HG02623 (cell line): ENCODE measurements around the gene DIP2B.
"Not testable (repeated sequence)": the region's sequence is repeated elsewhere in the genome, so short reads cannot be mapped to it uniquely, and the experiment has no call there.

Experiments used
- ATAC-seq: cut with Tn5 transposase; IDR thresholded peaks from one replicate; pipeline ENCODE4 v1.9.1; 2021; ENCODE audit warnings: moderate library complexity; ENCODE audit not compliant: unreplicated experiment

The DIP2B gene

GRCh38 chr12:50546441-50547318 is 41.9 kb downstream of the DIP2B start:
- ATAC-seq = no peak

GRCh38 chr12:50547742-50548141 is 43.0 kb downstream of the DIP2B start:
- ATAC-seq = no peak

- no peak for ATAC-seq
Observed at GRCh38 chr12:50549885-50550284, 45.1 kb downstream of the DIP2B start.

- no peak for ATAC-seq
Observed at GRCh38 chr12:50550530-50551223, 45.9 kb downstream of the DIP2B start.

DNA sequence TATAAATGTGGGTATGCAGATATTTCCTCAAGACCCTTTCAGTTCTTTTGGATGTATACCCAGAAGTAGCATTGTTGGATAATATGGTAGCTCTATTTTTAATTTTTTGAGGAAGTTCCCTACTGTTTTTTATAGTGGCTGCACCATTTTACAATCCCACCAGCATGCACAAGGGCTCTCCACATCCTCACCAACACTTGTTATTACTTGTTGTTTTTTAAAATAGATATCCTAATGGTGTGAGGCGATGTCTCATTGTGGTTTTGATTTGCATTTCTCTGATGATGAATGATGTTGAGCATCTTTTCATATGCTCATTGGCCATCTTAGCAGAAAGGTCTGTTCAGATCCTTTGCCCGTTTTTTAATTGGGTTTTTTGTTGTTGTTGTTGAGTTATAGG is 47.1 kb downstream of the DIP2B start:
- no peak for ATAC-seq

- no peak for ATAC-seq
Observed at GRCh38 chr12:50554651-50555050, 49.9 kb downstream of the DIP2B start.

- ATAC-seq = no peak
Observed at GRCh38 chr12:50555471-50555885, 50.7 kb downstream of the DIP2B start.

- no peak for ATAC-seq
Observed at GRCh38 chr12:50556273-50556672, 51.5 kb downstream of the DIP2B start.

DNA sequence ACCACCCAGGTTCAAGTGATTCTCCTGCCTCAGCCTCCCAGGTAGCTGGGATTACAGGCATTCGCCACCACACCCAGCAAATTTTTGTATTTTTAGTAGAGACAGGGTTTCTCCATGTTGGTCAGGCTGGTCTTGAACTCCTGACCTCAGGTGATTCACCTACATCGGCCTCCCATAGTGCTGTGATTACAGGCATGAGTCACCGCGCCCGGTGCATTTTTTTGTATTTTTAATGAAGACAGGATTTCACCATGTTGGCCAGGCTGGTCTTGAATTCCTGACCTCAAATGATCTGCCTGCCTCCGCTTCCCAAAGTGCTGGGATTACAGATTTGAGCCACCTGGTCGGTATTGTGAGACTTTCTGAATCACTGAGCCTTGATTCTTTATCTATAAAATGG is 52.0 kb downstream of the DIP2B start:
- ATAC-seq = not testable (repeated sequence)

DNA sequence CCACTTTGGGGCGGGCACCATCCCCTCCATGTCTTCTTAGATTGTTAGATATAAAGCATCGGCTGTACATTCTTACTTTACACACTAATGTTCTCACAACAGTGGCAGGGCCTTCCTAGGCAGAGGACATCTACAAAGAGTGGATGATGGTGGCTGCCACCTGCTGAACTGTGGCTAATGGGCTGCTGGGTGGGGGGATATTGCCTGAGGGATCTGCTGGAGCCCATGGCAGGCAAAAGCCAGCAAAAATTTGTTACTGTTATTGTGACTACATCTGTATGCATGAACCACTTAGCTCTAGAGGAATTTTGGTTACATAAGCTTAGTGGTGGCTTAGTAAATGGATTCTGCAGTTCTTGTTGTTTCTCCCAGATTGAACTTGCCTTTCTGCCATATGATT is 52.6 kb downstream of the DIP2B start:
- no peak for ATAC-seq

DNA sequence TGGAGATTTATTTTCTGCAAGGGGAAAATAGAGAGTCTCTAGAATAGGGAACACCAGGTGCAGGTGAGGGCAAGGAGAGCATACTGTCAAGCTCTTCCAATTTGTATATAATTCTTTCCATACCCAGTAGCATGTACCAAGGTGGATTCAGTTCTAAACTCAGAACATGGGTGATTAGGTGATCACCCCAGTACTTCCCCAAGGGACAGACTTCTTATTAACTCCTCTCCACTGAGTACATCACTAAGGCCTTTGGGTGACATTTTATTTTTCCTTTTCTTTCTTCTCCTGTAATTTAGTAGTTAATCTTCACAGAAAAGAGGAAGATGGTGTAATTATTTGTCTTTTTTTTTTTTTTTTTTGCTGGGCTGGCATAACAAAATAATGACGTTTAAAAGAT is 54.2 kb downstream of the DIP2B start:
- ATAC-seq = no peak

DNA sequence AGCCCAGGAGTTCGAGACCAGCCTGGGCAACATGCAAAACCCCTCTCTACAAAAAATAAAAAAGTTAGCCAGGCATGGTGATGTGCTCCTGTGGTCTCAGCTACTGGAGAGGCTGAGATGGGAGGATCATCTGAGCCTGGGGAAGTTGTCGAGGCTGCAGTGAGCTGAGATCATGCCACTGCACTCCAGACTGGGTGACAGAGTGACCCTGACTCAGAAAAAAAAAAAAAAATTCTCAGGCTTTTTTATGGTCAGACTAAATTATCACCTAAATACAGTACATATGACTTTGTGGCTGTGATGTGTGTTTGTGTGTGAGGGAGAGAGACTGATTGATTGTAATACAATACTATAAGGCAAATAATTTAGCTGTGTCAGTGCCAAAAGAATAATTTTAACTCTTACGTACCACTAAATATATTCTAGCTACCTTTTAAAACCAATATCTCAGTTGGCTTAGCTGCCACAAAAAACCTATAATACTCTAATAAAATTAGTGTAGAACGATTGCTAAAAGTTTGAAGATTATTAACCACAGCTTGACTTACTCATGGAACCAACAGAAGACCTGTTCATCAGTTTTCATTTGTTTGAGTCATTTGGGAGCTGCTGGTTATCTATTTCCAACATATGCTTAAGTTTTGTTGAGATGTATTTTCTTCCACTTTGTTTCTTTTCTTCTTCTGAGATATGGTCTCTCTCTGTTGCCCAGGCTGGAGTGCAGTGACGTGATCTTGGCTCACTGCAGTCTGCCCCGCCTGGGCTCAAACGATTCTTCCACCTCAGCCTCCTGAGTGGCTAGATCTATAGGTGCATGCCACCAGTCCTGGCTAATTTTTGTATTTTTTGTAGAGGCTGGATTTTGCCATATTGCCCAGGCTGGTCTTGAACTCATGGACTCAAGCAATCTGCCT is 58.0 kb downstream of the DIP2B start:
- ATAC-seq = no peak

GRCh38 chr12:50563434-50563787 is 58.6 kb downstream of the DIP2B start:
- no peak for ATAC-seq

GRCh38 chr12:50564237-50564947 is 59.6 kb downstream of the DIP2B start:
- ATAC-seq = no peak

DNA sequence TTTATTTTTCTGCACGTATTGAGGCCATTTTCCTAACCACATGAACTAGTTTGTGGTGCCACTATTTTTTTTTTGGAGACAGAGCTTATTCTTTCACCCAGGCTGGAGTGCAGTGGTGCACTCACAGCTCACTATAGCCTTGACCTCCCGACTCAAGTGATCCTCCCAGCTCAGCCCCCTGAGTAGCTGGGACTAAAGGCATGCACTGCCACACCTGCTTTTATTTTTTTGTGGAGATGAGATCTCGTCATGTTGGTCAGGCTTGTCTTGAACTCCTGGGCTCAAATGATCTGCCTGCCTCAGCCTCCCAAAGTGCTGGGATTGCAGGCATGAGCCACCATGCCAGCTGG is 60.1 kb downstream of the DIP2B start:
- no peak for ATAC-seq

- no peak for ATAC-seq
Observed at GRCh38 chr12:50566066-50566465, 61.3 kb downstream of the DIP2B start.

- no peak for ATAC-seq
Observed at GRCh38 chr12:50567926-50568325, 63.1 kb downstream of the DIP2B start.

GRCh38 chr12:50568338-50569091 is 63.7 kb downstream of the DIP2B start:
- no peak for ATAC-seq

GRCh38 chr12:50569321-50569720 is 64.5 kb downstream of the DIP2B start:
- no peak for ATAC-seq

- no peak for ATAC-seq
Observed at GRCh38 chr12:50569876-50570275, 65.1 kb downstream of the DIP2B start.
